Fibroblast of lung (primary cell): ENCODE data around the gene ETS1.

ENCODE experiments used
- EZH2 ChIP-seq: IDR thresholded peaks from 2 replicates; pipeline ENCODE4 v1.5.1; 2012; ENCODE audit warnings: low read length, control low read depth, mild to moderate bottlenecking; ENCODE audit errors: missing control alignments
- TF ChIP-seq, protein P1 (sequence below), 2 donors: IDR thresholded peaks in 1 of 2; conservative IDR thresholded peaks in 1 of 2; 1 replicate in 1 of 2; 2 replicates in 1 of 2; pipeline ENCODE4 v1.5.1; 2011 to 2012; ENCODE audit warnings: low read length in 2 of 2, control low read depth in 1 of 2, inconsistent platforms in 1 of 2, low read depth in 1 of 2, mild to moderate bottlenecking in 1 of 2

DNA sequence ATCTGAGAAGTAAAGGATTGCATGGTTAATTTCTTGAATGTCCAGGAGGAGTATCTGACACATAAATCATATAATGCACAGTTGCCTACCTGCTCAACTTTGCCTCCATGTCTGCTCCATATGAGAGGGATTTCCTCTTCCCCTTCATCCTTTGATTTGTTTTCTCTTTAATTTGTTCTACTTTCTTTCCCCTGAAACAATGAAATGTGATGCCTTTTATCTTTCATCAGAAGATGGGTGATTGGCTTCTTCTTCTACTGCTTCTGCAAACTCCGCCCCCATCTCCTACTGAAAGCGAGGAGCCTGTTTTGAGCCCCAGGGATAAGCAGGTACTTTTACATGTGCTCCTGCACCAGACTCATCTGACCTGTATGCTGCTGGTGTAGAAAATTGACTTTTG, 9.9 kb upstream of the ETS1 start:
- TF ChIP-seq, protein P1, sequence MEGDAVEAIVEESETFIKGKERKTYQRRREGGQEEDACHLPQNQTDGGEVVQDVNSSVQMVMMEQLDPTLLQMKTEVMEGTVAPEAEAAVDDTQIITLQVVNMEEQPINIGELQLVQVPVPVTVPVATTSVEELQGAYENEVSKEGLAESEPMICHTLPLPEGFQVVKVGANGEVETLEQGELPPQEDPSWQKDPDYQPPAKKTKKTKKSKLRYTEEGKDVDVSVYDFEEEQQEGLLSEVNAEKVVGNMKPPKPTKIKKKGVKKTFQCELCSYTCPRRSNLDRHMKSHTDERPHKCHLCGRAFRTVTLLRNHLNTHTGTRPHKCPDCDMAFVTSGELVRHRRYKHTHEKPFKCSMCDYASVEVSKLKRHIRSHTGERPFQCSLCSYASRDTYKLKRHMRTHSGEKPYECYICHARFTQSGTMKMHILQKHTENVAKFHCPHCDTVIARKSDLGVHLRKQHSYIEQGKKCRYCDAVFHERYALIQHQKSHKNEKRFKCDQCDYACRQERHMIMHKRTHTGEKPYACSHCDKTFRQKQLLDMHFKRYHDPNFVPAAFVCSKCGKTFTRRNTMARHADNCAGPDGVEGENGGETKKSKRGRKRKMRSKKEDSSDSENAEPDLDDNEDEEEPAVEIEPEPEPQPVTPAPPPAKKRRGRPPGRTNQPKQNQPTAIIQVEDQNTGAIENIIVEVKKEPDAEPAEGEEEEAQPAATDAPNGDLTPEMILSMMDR (conservative IDR thresholded peaks at IDR 0.05 in 1 of 2, IDR thresholded peaks at IDR 0.05 in 1 of 2; ENCODE audit: low read depth in 1 of 2, low read length in 2 of 2) = no peak
- TF ChIP-seq EZH2 = no peak
